Neuronal stem cell (in vitro differentiated cells): Measurements from ENCODE around the gene REEP5.

Source experiments
- DNase-seq: peaks from one replicate; pipeline ENCODE4 v3.0.0-alpha.2; 2013; ENCODE audit warnings: low spot score
- H2AFZ ChIP-seq: one replicate; pipeline ENCODE4 v1.6.1; 2013; ENCODE audit warnings: mild to moderate bottlenecking, low read length, inconsistent platforms
- H2AK5ac ChIP-seq: 2 replicates; pipeline ENCODE4 v1.6.1; 2013; ENCODE audit warnings: low read depth, mild to moderate bottlenecking, inconsistent platforms, low read length, moderate library complexity, mixed read lengths
- H2BK120ac ChIP-seq: 2 replicates; pipeline ENCODE4 v1.6.1; 2013; ENCODE audit warnings: low read depth, mild to moderate bottlenecking, inconsistent platforms, low read length, moderate library complexity, mixed read lengths
- H2BK12ac ChIP-seq: one replicate; pipeline ENCODE4 v1.6.1; 2013; ENCODE audit warnings: low read length, inconsistent platforms
- H2BK15ac ChIP-seq: 2 replicates; pipeline ENCODE4 v1.6.1; 2013; ENCODE audit warnings: mild to moderate bottlenecking, low read length, inconsistent platforms, mixed read lengths
- H2BK5ac ChIP-seq: one replicate; pipeline ENCODE4 v1.6.1; 2013; ENCODE audit warnings: inconsistent platforms, mild to moderate bottlenecking, low read length, moderate library complexity
- H3K14ac ChIP-seq: one replicate; pipeline ENCODE4 v1.6.1; 2013; ENCODE audit warnings: low read length, inconsistent platforms
- H3K18ac ChIP-seq: 2 replicates; pipeline ENCODE4 v1.6.1; 2013; ENCODE audit warnings: low read length, inconsistent platforms
- H3K23ac ChIP-seq: 2 replicates; pipeline ENCODE4 v1.6.1; 2013; ENCODE audit warnings: low read depth, mild to moderate bottlenecking, mixed read lengths, low read length, inconsistent platforms; ENCODE audit not compliant: poor library complexity
- H3K27ac ChIP-seq: replicated peaks from 3 replicates; pipeline ENCODE4 v1.5.1; 2013; ENCODE audit warnings: low read length, inconsistent platforms
- H3K27me3 ChIP-seq, 3 experiments: 2 replicates each; pipeline ENCODE4 v1.6.1; 2013; ENCODE audit warnings: low read length in 3 of 3, mild to moderate bottlenecking in 2 of 3, inconsistent platforms in 1 of 3, low read depth in 1 of 3, mixed read lengths in 1 of 3, moderate library complexity in 1 of 3; ENCODE audit not compliant: control insufficient read depth in 3 of 3, insufficient read depth in 3 of 3
- H3K36me3 ChIP-seq, 2 donors: replicated peaks in 1 of 2; 2 replicates each; pipeline ENCODE4 v1.6.1; 2013; ENCODE audit warnings: low read length in 2 of 2; ENCODE audit not compliant: control insufficient read depth in 2 of 2, insufficient read depth in 2 of 2
- H3K4ac ChIP-seq: 2 replicates; pipeline ENCODE4 v1.6.1; 2013; ENCODE audit warnings: inconsistent platforms, mild to moderate bottlenecking, low read length, moderate library complexity
- H3K4me1 ChIP-seq, 2 donors: 1 replicate in 1 of 2; 2 replicates in 1 of 2; pipeline ENCODE4 v1.6.1; 2013; ENCODE audit warnings: low read length in 2 of 2, low read depth in 1 of 2; ENCODE audit not compliant: control insufficient read depth in 2 of 2, insufficient read depth in 1 of 2
- H3K4me2 ChIP-seq: one replicate; pipeline ENCODE4 v1.6.1; 2013; ENCODE audit warnings: mild to moderate bottlenecking, low read length, inconsistent platforms; ENCODE audit not compliant: insufficient read depth, poor library complexity, severe bottlenecking
- H3K4me3 ChIP-seq, 2 donors: 2 replicates each; pipeline ENCODE4 v1.5.1; 2013; ENCODE audit warnings: low read length in 2 of 2, mild to moderate bottlenecking in 2 of 2, inconsistent platforms in 1 of 2, moderate library complexity in 1 of 2
- H3K79me1 ChIP-seq: one replicate; pipeline ENCODE4 v1.6.1; 2013; ENCODE audit warnings: low read depth, mild to moderate bottlenecking, inconsistent platforms, low read length, moderate library complexity
- H3K9ac ChIP-seq: one replicate; pipeline ENCODE4 v1.6.1; 2013; ENCODE audit warnings: mild to moderate bottlenecking, low read depth, low read length, inconsistent platforms; ENCODE audit not compliant: poor library complexity
- H3K9me3 ChIP-seq, 2 donors: replicated peaks in 1 of 2; 2 replicates each; pipeline versions ENCODE3 to v1.6.1; 2013; ENCODE audit warnings: low read length in 2 of 2, mild to moderate bottlenecking in 2 of 2, inconsistent platforms in 1 of 2, low read depth in 1 of 2, mixed read lengths in 1 of 2, moderate library complexity in 1 of 2; ENCODE audit not compliant: control insufficient read depth in 2 of 2, insufficient read depth in 1 of 2
- H4K8ac ChIP-seq: one replicate; pipeline ENCODE4 v1.6.1; 2013; ENCODE audit warnings: low read depth, mild to moderate bottlenecking, inconsistent platforms, low read length, moderate library complexity
- H4K91ac ChIP-seq: one replicate; pipeline ENCODE4 v1.6.1; 2013; ENCODE audit warnings: low read length, low read depth, mild to moderate bottlenecking, inconsistent platforms; ENCODE audit not compliant: poor library complexity
- WGBS, 2 donors: extraction: QIAGEN DNeasy Blood & Tissue Kit; methylation state at CpG; one replicate each; pipeline ENCODE4 v1.1.7; 2013; ENCODE audit warnings: missing lambda C conversion rate in 2 of 2, mixed read lengths in 1 of 2; ENCODE audit not compliant: insufficient read length in 2 of 2, insufficient replicate concordance in 1 of 2; ENCODE audit errors: extremely low coverage in 2 of 2; 5-methylcytosine and 5-hydroxymethylcytosine counted together

REEP5 gene

GRCh38 chr5:112876362-112876761 is 45.7 kb downstream of the REEP5 start:
- Histone ChIP-seq H2BK120ac (no peak overlapping the region), H3K9ac (no peak overlapping the region), H3K4me1 (no peaks in the 10 kb centered on the region), H2AFZ (no peak overlapping the region), H3K27ac (no peak overlapping the region), H4K91ac (no peak overlapping the region), H3K36me3 (peaks cover 4 to 83% of the 10 kb centered on the region in 2 donors), H3K18ac (no peak overlapping the region), H3K9me3 (no peaks in the 10 kb centered on the region), H3K4me2 (no peak overlapping the region), H4K8ac (no peak overlapping the region), H2BK15ac (no peak overlapping the region), H3K14ac (no peak overlapping the region), H2BK5ac (no peak overlapping the region), H3K27me3 (no peaks in the 10 kb centered on the region), H3K4ac (no peak overlapping the region), H3K79me1 (no peaks in the 10 kb centered on the region), H2AK5ac (no peak overlapping the region), H2BK12ac (no peak overlapping the region), H3K23ac (no peak overlapping the region), H3K4me3 (no peak overlapping the region)
- DNase-seq: no peak
- no CpG with 5 or more reads among the region's 2 CpGs for WGBS, 2 donors

- WGBS, 2 donors: no CpG with 5 or more reads among the region's 3 CpGs
- no peak overlapping the region for H2AK5ac ChIP-seq
- no peaks in the 10 kb centered on the region for H3K27me3 ChIP-seq
- no peak overlapping the region for H4K8ac ChIP-seq
- H3K79me1 ChIP-seq: peaks cover 4% of the 10 kb centered on the region
- H2BK15ac ChIP-seq: no peak overlapping the region
- H3K9me3 ChIP-seq: no peaks in the 10 kb centered on the region
- H2BK5ac ChIP-seq: no peak overlapping the region
- H3K4ac ChIP-seq: no peak overlapping the region
- no peak overlapping the region for H2AFZ ChIP-seq
- no peak overlapping the region for H3K4me2 ChIP-seq
- H3K4me3 ChIP-seq: no peak overlapping the region
- no peak overlapping the region for H2BK12ac ChIP-seq
- no peak for DNase-seq
- no peak overlapping the region for H3K18ac ChIP-seq
- H2BK120ac ChIP-seq: no peak overlapping the region
- H3K36me3 ChIP-seq: peaks cover 9 to 85% of the 10 kb centered on the region in 2 donors
- H3K27ac ChIP-seq: no peak overlapping the region
- H3K9ac ChIP-seq: no peak overlapping the region
- H3K23ac ChIP-seq: no peak overlapping the region
- no peak overlapping the region for H4K91ac ChIP-seq
- H3K4me1 ChIP-seq: no peaks in the 10 kb centered on the region
- H3K14ac ChIP-seq: no peak overlapping the region
These were observed 51.1 kb downstream of the REEP5 start for GRCh38 chr5:112870966-112871365.

GRCh38 chr5:112869948-112870347 is 52.1 kb downstream of the REEP5 start:
- Histone ChIP-seq H2AFZ (no peak overlapping the region), H2AK5ac (no peak overlapping the region), H3K4me2 (no peak overlapping the region), H2BK120ac (no peak overlapping the region), H3K4me1 (no peaks in the 10 kb centered on the region), H3K4me3 (no peak overlapping the region), H4K8ac (no peak overlapping the region), H3K27me3 (no peaks in the 10 kb centered on the region), H2BK12ac (no peak overlapping the region), H3K4ac (no peak overlapping the region), H2BK15ac (no peak overlapping the region), H3K18ac (no peak overlapping the region), H3K9me3 (no peaks in the 10 kb centered on the region), H3K27ac (no peak overlapping the region), H2BK5ac (no peak overlapping the region), H3K79me1 (peaks cover 4% of the 10 kb centered on the region), H3K14ac (no peak overlapping the region), H3K23ac (no peak overlapping the region), H4K91ac (no peak overlapping the region), H3K9ac (no peak overlapping the region), H3K36me3 (peaks cover 10 to 87% of the 10 kb centered on the region in 2 donors)
- DNase-seq: no peak
- WGBS, 2 donors: no CpG with 5 or more reads among the region's 3 CpGs

GRCh38 chr5:112867411-112867810 is 54.6 kb downstream of the REEP5 start:
- WGBS, 2 donors: no CpG with 5 or more reads among the region's 5 CpGs
- no peak overlapping the region for H3K18ac ChIP-seq
- no peak overlapping the region for H4K8ac ChIP-seq

More at GRCh38 chr5:112867411-112867810, 54.6 kb downstream of the REEP5 start:
- Histone ChIP-seq H3K79me1 (peaks cover 4% of the 10 kb centered on the region), H3K4me3 (no peak overlapping the region), H2BK5ac (no peak overlapping the region), H3K4me2 (no peak overlapping the region), H2BK12ac (no peak overlapping the region), H3K27ac (no peak overlapping the region), H2BK15ac (no peak overlapping the region), H2AFZ (no peak overlapping the region), H3K9me3 (no peaks in the 10 kb centered on the region), H3K14ac (no peak overlapping the region), H3K4me1 (peaks cover under 1 to 3% of the 10 kb centered on the region in 2 donors), H4K91ac (no peak overlapping the region), H3K36me3 (peaks cover 12 to 95% of the 10 kb centered on the region in 2 donors), H2AK5ac (no peak overlapping the region), H3K23ac (no peak overlapping the region), H2BK120ac (no peak overlapping the region), H3K27me3 (no peaks in the 10 kb centered on the region), H3K9ac (no peak overlapping the region), H3K4ac (no peak overlapping the region)
- DNase-seq: no peak
